ENCODE data around the gene PRRC2B.
"Not testable (repeated sequence)": the region's sequence is repeated elsewhere in the genome, so short reads cannot be mapped to it uniquely, and the experiment has no call there.

The PRRC2B gene

GRCh38 chr9:131394464-131395156, 724 bp downstream of the PRRC2B start:
- peak overlapping the region; percentile 6 for H3K4me3 ChIP-seq (ENCODE audit: low read length)
- no peaks in the 10 kb centered on the region for H3K27me3 ChIP-seq (ENCODE audit: control insufficient read depth, insufficient read depth, low read length)
- peaks cover 28% of the 10 kb centered on the region for H3K4me1 ChIP-seq (ENCODE audit: control insufficient read depth, insufficient read depth, low read length)
- no peaks in the 10 kb centered on the region for H3K9me3 ChIP-seq (ENCODE audit: control insufficient read depth, low read length)
- H3K36me3 ChIP-seq (ENCODE audit: control insufficient read depth, insufficient read depth, low read length) = no peaks in the 10 kb centered on the region
- H3K9ac ChIP-seq (ENCODE audit: low read length) = peak overlapping the region; percentile 89

GRCh38 chr9:131395157-131396098, 1.5 kb downstream of the PRRC2B start:
- H3K4me3 ChIP-seq (ENCODE audit: low read length) = peak overlapping the region; percentile 6
- peak overlapping the region; percentile 89 for H3K9ac ChIP-seq (ENCODE audit: low read length)
- no peaks in the 10 kb centered on the region for H3K36me3 ChIP-seq (ENCODE audit: control insufficient read depth, insufficient read depth, low read length)
- H3K9me3 ChIP-seq (ENCODE audit: control insufficient read depth, low read length) = no peaks in the 10 kb centered on the region
- H3K4me1 ChIP-seq (ENCODE audit: control insufficient read depth, insufficient read depth, low read length) = peaks cover 28% of the 10 kb centered on the region
- H3K27me3 ChIP-seq (ENCODE audit: control insufficient read depth, insufficient read depth, low read length) = no peaks in the 10 kb centered on the region

GRCh38 chr9:131396099-131396479, 2.2 kb downstream of the PRRC2B start:
- not testable (repeated sequence) for H3K4me3 ChIP-seq (ENCODE audit: low read length); H3K27me3 ChIP-seq (ENCODE audit: control insufficient read depth, insufficient read depth, low read length); H3K36me3 ChIP-seq (ENCODE audit: control insufficient read depth, insufficient read depth, low read length); H3K9me3 ChIP-seq (ENCODE audit: control insufficient read depth, low read length)
- Histone ChIP-seq H3K9ac (ENCODE audit: low read length) (peak overlapping the region; percentile 89), H3K4me1 (ENCODE audit: control insufficient read depth, insufficient read depth, low read length) (peaks cover 28% of the 10 kb centered on the region)

- no peak overlapping the region for H3K4me3 ChIP-seq (ENCODE audit: low read length)
- H3K27me3 ChIP-seq (ENCODE audit: control insufficient read depth, insufficient read depth, low read length) = no peaks in the 10 kb centered on the region
- no peaks in the 10 kb centered on the region for H3K36me3 ChIP-seq (ENCODE audit: control insufficient read depth, insufficient read depth, low read length)
- peaks cover 28% of the 10 kb centered on the region for H3K4me1 ChIP-seq (ENCODE audit: control insufficient read depth, insufficient read depth, low read length)
- H3K9me3 ChIP-seq (ENCODE audit: control insufficient read depth, low read length) = no peaks in the 10 kb centered on the region
- H3K9ac ChIP-seq (ENCODE audit: low read length) = peak overlapping the region; percentile 11
These were observed 2.7 kb downstream of the PRRC2B start for GRCh38 chr9:131396626-131397025.

GRCh38 chr9:131397100-131397790, 3.4 kb downstream of the PRRC2B start:
- no peaks in the 10 kb centered on the region for H3K9me3 ChIP-seq (ENCODE audit: control insufficient read depth, low read length)
- H3K4me1 ChIP-seq (ENCODE audit: control insufficient read depth, insufficient read depth, low read length) = peaks cover 32% of the 10 kb centered on the region
- H3K36me3 ChIP-seq (ENCODE audit: control insufficient read depth, insufficient read depth, low read length) = no peaks in the 10 kb centered on the region
- peak overlapping the region; percentile 11 for H3K9ac ChIP-seq (ENCODE audit: low read length)
- no peak overlapping the region for H3K4me3 ChIP-seq (ENCODE audit: low read length)
- no peaks in the 10 kb centered on the region for H3K27me3 ChIP-seq (ENCODE audit: control insufficient read depth, insufficient read depth, low read length)

GRCh38 chr9:131398204-131398603, 4.3 kb downstream of the PRRC2B start:
- Histone ChIP-seq H3K9ac (ENCODE audit: low read length) (no peak overlapping the region), H3K4me1 (ENCODE audit: control insufficient read depth, insufficient read depth, low read length) (peaks cover 41% of the 10 kb centered on the region), H3K27me3 (ENCODE audit: control insufficient read depth, insufficient read depth, low read length) (no peaks in the 10 kb centered on the region), H3K36me3 (ENCODE audit: control insufficient read depth, insufficient read depth, low read length) (no peaks in the 10 kb centered on the region), H3K4me3 (ENCODE audit: low read length) (no peak overlapping the region), H3K9me3 (ENCODE audit: control insufficient read depth, low read length) (no peaks in the 10 kb centered on the region)

- no peak overlapping the region for H3K4me3 ChIP-seq (ENCODE audit: low read length)
- H3K9ac ChIP-seq (ENCODE audit: low read length) = no peak overlapping the region
- H3K27me3 ChIP-seq (ENCODE audit: control insufficient read depth, insufficient read depth, low read length) = no peaks in the 10 kb centered on the region
- no peaks in the 10 kb centered on the region for H3K9me3 ChIP-seq (ENCODE audit: control insufficient read depth, low read length)
- peaks cover 44% of the 10 kb centered on the region for H3K4me1 ChIP-seq (ENCODE audit: control insufficient read depth, insufficient read depth, low read length)
- no peaks in the 10 kb centered on the region for H3K36me3 ChIP-seq (ENCODE audit: control insufficient read depth, insufficient read depth, low read length)
These were observed 6.1 kb downstream of the PRRC2B start for GRCh38 chr9:131399972-131400371.

GRCh38 chr9:131400627-131401026, 6.7 kb downstream of the PRRC2B start:
- H3K9ac ChIP-seq (ENCODE audit: low read length) = no peak overlapping the region
- no peaks in the 10 kb centered on the region for H3K36me3 ChIP-seq (ENCODE audit: control insufficient read depth, insufficient read depth, low read length)
- no peaks in the 10 kb centered on the region for H3K27me3 ChIP-seq (ENCODE audit: control insufficient read depth, insufficient read depth, low read length)
- no peaks in the 10 kb centered on the region for H3K9me3 ChIP-seq (ENCODE audit: control insufficient read depth, low read length)
- peaks cover 47% of the 10 kb centered on the region for H3K4me1 ChIP-seq (ENCODE audit: control insufficient read depth, insufficient read depth, low read length)
- H3K4me3 ChIP-seq (ENCODE audit: low read length) = no peak overlapping the region

- no peak overlapping the region for H3K9ac ChIP-seq (ENCODE audit: low read length)
- peaks cover 56% of the 10 kb centered on the region for H3K4me1 ChIP-seq (ENCODE audit: control insufficient read depth, insufficient read depth, low read length)
- no peak overlapping the region for H3K4me3 ChIP-seq (ENCODE audit: low read length)
These were observed 8.2 kb downstream of the PRRC2B start for GRCh38 chr9:131402073-131402472.

GRCh38 chr9:131402738-131403492, 9.0 kb downstream of the PRRC2B start:
- Histone ChIP-seq H3K4me3 (ENCODE audit: low read length) (no peak overlapping the region), H3K9ac (ENCODE audit: low read length) (peak overlapping the region; percentile 8), H3K4me1 (ENCODE audit: control insufficient read depth, insufficient read depth, low read length) (peaks cover 56% of the 10 kb centered on the region), H3K9me3 (ENCODE audit: control insufficient read depth, low read length) (no peaks in the 10 kb centered on the region), H3K36me3 (ENCODE audit: control insufficient read depth, insufficient read depth, low read length) (no peaks in the 10 kb centered on the region), H3K27me3 (ENCODE audit: control insufficient read depth, insufficient read depth, low read length) (no peaks in the 10 kb centered on the region)

More at GRCh38 chr9:131402073-131402472, 8.2 kb downstream of the PRRC2B start:
- H3K9me3 ChIP-seq (ENCODE audit: control insufficient read depth, low read length) = no peaks in the 10 kb centered on the region
- H3K27me3 ChIP-seq (ENCODE audit: control insufficient read depth, insufficient read depth, low read length) = no peaks in the 10 kb centered on the region
- no peaks in the 10 kb centered on the region for H3K36me3 ChIP-seq (ENCODE audit: control insufficient read depth, insufficient read depth, low read length)

GRCh38 chr9:131403493-131403773, 9.5 kb downstream of the PRRC2B start:
- Histone ChIP-seq H3K4me1 (ENCODE audit: control insufficient read depth, insufficient read depth, low read length) (peaks cover 56% of the 10 kb centered on the region), H3K9me3 (ENCODE audit: control insufficient read depth, low read length) (no peaks in the 10 kb centered on the region), H3K4me3 (ENCODE audit: low read length) (no peak overlapping the region)

More at GRCh38 chr9:131403493-131403773, 9.5 kb downstream of the PRRC2B start:
- Histone ChIP-seq H3K9ac (ENCODE audit: low read length) (no peak overlapping the region), H3K36me3 (ENCODE audit: control insufficient read depth, insufficient read depth, low read length) (no peaks in the 10 kb centered on the region), H3K27me3 (ENCODE audit: control insufficient read depth, insufficient read depth, low read length) (no peaks in the 10 kb centered on the region)

All from mucosa of stomach (tissue), 1 donor.